ENCODE data around the gene MAPK8IP1. TPM values are rescaled to one million over a fixed set of nuclear protein-coding genes. Genes with fewer than 3 reads are reported as not detected.

Gene MAPK8IP1
- total RNA-seq, 1 donor from 2014 or later = 10.1 TPM

GRCh38 chr11:45937916-45938315 is 52.5 kb downstream of the MAPK8IP1 start:
- TF ChIP-seq CTCF (IDR thresholded peaks at IDR 0.05) = no peak
- H3K4me3 Mint-ChIP-seq (ENCODE audit: unreplicated experiment) = no peak overlapping the region
- H3K27ac Mint-ChIP-seq (ENCODE audit: unreplicated experiment) = no peak overlapping the region
- no peaks in the 10 kb centered on the region for H3K27me3 Mint-ChIP-seq (ENCODE audit: unreplicated experiment)
- H3K36me3 Mint-ChIP-seq (ENCODE audit: unreplicated experiment) = peaks cover 36% of the 10 kb centered on the region
- no peaks in the 10 kb centered on the region for H3K9me3 Mint-ChIP-seq (ENCODE audit: unreplicated experiment)
- DNase-seq (ENCODE audit: extremely low spot score, unreplicated experiment) = no peak
- H3K4me1 Mint-ChIP-seq (ENCODE audit: unreplicated experiment) = no peaks in the 10 kb centered on the region

GRCh38 chr11:45939836-45940235 is 54.4 kb downstream of the MAPK8IP1 start:
- Mint-ChIP-seq H3K36me3 (ENCODE audit: unreplicated experiment) (peaks cover 46% of the 10 kb centered on the region), H3K4me1 (ENCODE audit: unreplicated experiment) (no peaks in the 10 kb centered on the region), H3K4me3 (ENCODE audit: unreplicated experiment) (no peak overlapping the region), H3K27me3 (ENCODE audit: unreplicated experiment) (no peaks in the 10 kb centered on the region), H3K9me3 (ENCODE audit: unreplicated experiment) (no peaks in the 10 kb centered on the region), H3K27ac (ENCODE audit: unreplicated experiment) (no peak overlapping the region)
- DNase-seq (ENCODE audit: extremely low spot score, unreplicated experiment) = no peak
- TF ChIP-seq CTCF (IDR thresholded peaks at IDR 0.05) = no peak

GRCh38 chr11:45941285-45941684 is 55.8 kb downstream of the MAPK8IP1 start:
- TF ChIP-seq CTCF (IDR thresholded peaks at IDR 0.05) = no peak

GRCh38 chr11:45942381-45942780 is 56.9 kb downstream of the MAPK8IP1 start:
- no peak for DNase-seq (ENCODE audit: extremely low spot score, unreplicated experiment)
- H3K4me3 Mint-ChIP-seq (ENCODE audit: unreplicated experiment) = no peak overlapping the region
- H3K27ac Mint-ChIP-seq (ENCODE audit: unreplicated experiment) = no peak overlapping the region
- no peaks in the 10 kb centered on the region for H3K9me3 Mint-ChIP-seq (ENCODE audit: unreplicated experiment)
- peaks cover 54% of the 10 kb centered on the region for H3K36me3 Mint-ChIP-seq (ENCODE audit: unreplicated experiment)
- no peaks in the 10 kb centered on the region for H3K27me3 Mint-ChIP-seq (ENCODE audit: unreplicated experiment)
- no peaks in the 10 kb centered on the region for H3K4me1 Mint-ChIP-seq (ENCODE audit: unreplicated experiment)
- TF ChIP-seq CTCF (IDR thresholded peaks at IDR 0.05) = no peak

More at GRCh38 chr11:45941285-45941684, 55.8 kb downstream of the MAPK8IP1 start:
- Mint-ChIP-seq H3K4me1 (ENCODE audit: unreplicated experiment) (no peaks in the 10 kb centered on the region), H3K27me3 (ENCODE audit: unreplicated experiment) (no peaks in the 10 kb centered on the region), H3K9me3 (ENCODE audit: unreplicated experiment) (no peaks in the 10 kb centered on the region), H3K27ac (ENCODE audit: unreplicated experiment) (no peak overlapping the region), H3K36me3 (ENCODE audit: unreplicated experiment) (peaks cover 58% of the 10 kb centered on the region), H3K4me3 (ENCODE audit: unreplicated experiment) (no peak overlapping the region)
- DNase-seq (ENCODE audit: extremely low spot score, unreplicated experiment) = no peak

GRCh38 chr11:45945397-45945999 is 60.0 kb downstream of the MAPK8IP1 start:
- no peak for TF ChIP-seq CTCF (IDR thresholded peaks at IDR 0.05)
- Mint-ChIP-seq H3K4me1 (ENCODE audit: unreplicated experiment) (no peaks in the 10 kb centered on the region), H3K9me3 (ENCODE audit: unreplicated experiment) (no peaks in the 10 kb centered on the region), H3K27ac (ENCODE audit: unreplicated experiment) (no peak overlapping the region), H3K4me3 (ENCODE audit: unreplicated experiment) (no peak overlapping the region), H3K27me3 (ENCODE audit: unreplicated experiment) (no peaks in the 10 kb centered on the region), H3K36me3 (ENCODE audit: unreplicated experiment) (peaks cover 57% of the 10 kb centered on the region)
- DNase-seq (ENCODE audit: extremely low spot score, unreplicated experiment) = no peak
